BJ (cell line): ENCODE results near the gene ZNF835. TPM values are rescaled to one million over a fixed set of nuclear protein-coding genes. Genes with fewer than 3 reads are reported as not detected.

ENCODE experiments used
- CTCF ChIA-PET: fragments of 350-600 bp; formaldehyde crosslinking; extraction: SDS; loops from one replicate; lab custom pipeline; 2021; ENCODE audit warnings: antibody characterized with exemption, inconsistent platforms; lab: Yijun Ruan, JAX
- POLR2A ChIA-PET: fragments of 300-600 bp; sonication (Branson Sonifier 250); formaldehyde crosslinking; extraction: SDS; loops from one replicate; lab custom pipeline; 2021; ENCODE audit warnings: antibody characterized with exemption; lab: Charles Lee
- DNase-seq: peaks from one replicate; pipeline ENCODE4 v3.0.0-alpha.2; 2011; ENCODE audit warnings: low read depth
- H3K27me3 ChIP-seq: 2 replicates; pipeline ENCODE4 v1.6.0; 2011; ENCODE audit warnings: low read length; ENCODE audit not compliant: control insufficient read depth, insufficient read depth
- H3K36me3 ChIP-seq: 2 replicates; pipeline ENCODE4 v1.5.1; 2011; ENCODE audit warnings: low read length; ENCODE audit not compliant: control insufficient read depth, insufficient read depth
- H3K4me3 ChIP-seq: 2 replicates; pipeline ENCODE4 v1.5.1; 2011; ENCODE audit warnings: low read depth, mild to moderate bottlenecking, control low read depth, low read length
- CTCF ChIP-seq: IDR thresholded peaks from 2 replicates; pipeline ENCODE4 v1.5.1; 2011; ENCODE audit warnings: low read depth, mild to moderate bottlenecking, control low read depth, inconsistent platforms, low read length, moderate library complexity; ENCODE audit not compliant: insufficient read depth
- polyA plus RNA-seq: library from polyadenylated mRNA; depleted of rRNA; stranded (reverse); fragments of >200 nt; gene quantifications from 2 replicates; pipeline ENCODE4 v1.2.3, GENCODE V29; 2011

ZNF835 gene
- polyA plus RNA-seq, 1 experiment: not detected

- no peak for DNase-seq
- no peaks in the 10 kb centered on the region for H3K36me3 ChIP-seq
- ChIA-PET POLR2A (no interaction called here), CTCF (no interaction called here)
- H3K4me3 ChIP-seq: no peak overlapping the region
- no peaks in the 10 kb centered on the region for H3K27me3 ChIP-seq
- TF ChIP-seq CTCF: no peak
Measured at GRCh38 chr19:56664511-56664910, 7.0 kb downstream of the ZNF835 start.

GRCh38 chr19:56663931-56664500 is 7.5 kb downstream of the ZNF835 start:
- CTCF ChIA-PET: no interaction called here
- no peak for TF ChIP-seq CTCF
- no peak overlapping the region for H3K4me3 ChIP-seq
- no peaks in the 10 kb centered on the region for H3K27me3 ChIP-seq
- DNase-seq: no peak
- POLR2A ChIA-PET: no interaction called here
- no peaks in the 10 kb centered on the region for H3K36me3 ChIP-seq

- POLR2A ChIA-PET: no interaction called here
- Histone ChIP-seq H3K36me3 (no peaks in the 10 kb centered on the region), H3K4me3 (no peak overlapping the region), H3K27me3 (no peaks in the 10 kb centered on the region)
- CTCF ChIA-PET: interaction anchor here (0.6 kb wide), 1 partner anchor 136 kb away, joined by 5 read pairs; no protein-coding TSS in a partner anchor
- no peak for TF ChIP-seq CTCF
- DNase-seq: no peak
Measured at GRCh38 chr19:56661248-56661647, 10.3 kb downstream of the ZNF835 start.

- CTCF ChIA-PET: no interaction called here
Measured at GRCh38 chr19:56660381-56661107, 11.0 kb downstream of the ZNF835 start.

More at GRCh38 chr19:56660381-56661107, 11.0 kb downstream of the ZNF835 start:
- POLR2A ChIA-PET: no interaction called here
- TF ChIP-seq CTCF: no peak
- H3K36me3 ChIP-seq: no peaks in the 10 kb centered on the region
- H3K27me3 ChIP-seq: no peaks in the 10 kb centered on the region
- no peak for DNase-seq
- H3K4me3 ChIP-seq: no peak overlapping the region
